Measurements from ENCODE around the gene FAT2.
"Not testable (repeated sequence)": the region's sequence is repeated elsewhere in the genome, so short reads cannot be mapped to it uniquely, and the experiment has no call there.

The FAT2 gene

GRCh38 chr5:151580858-151581257 lies 10.3 kb downstream of the FAT2 start:
- DNase-seq (ENCODE audit: low read depth), result no peak

GRCh38 chr5:151580239-151580638 lies 10.9 kb downstream of the FAT2 start:
- DNase-seq (ENCODE audit: low read depth), result no peak

GRCh38 chr5:151579146-151579545 lies 12.0 kb downstream of the FAT2 start:
- DNase-seq (ENCODE audit: low read depth), result not testable (repeated sequence)

GRCh38 chr5:151578326-151579025 lies 12.7 kb downstream of the FAT2 start:
- no peak for DNase-seq (ENCODE audit: low read depth)

- DNase-seq (ENCODE audit: low read depth), result no peak
These were observed 13.6 kb downstream of the FAT2 start for GRCh38 chr5:151577566-151577965.

- no peak for DNase-seq (ENCODE audit: low read depth)
These were observed 16.6 kb downstream of the FAT2 start for GRCh38 chr5:151574444-151574996.

GRCh38 chr5:151572657-151573368 lies 18.3 kb downstream of the FAT2 start:
- DNase-seq (ENCODE audit: low read depth), result no peak

- no peak for DNase-seq (ENCODE audit: low read depth)
These were observed 19.6 kb downstream of the FAT2 start for GRCh38 chr5:151571270-151572173.

GRCh38 chr5:151570512-151571269 lies 20.4 kb downstream of the FAT2 start:
- no peak for DNase-seq (ENCODE audit: low read depth)

- no peak for DNase-seq (ENCODE audit: low read depth)
These were observed 21.1 kb downstream of the FAT2 start for GRCh38 chr5:151570058-151570457.

- no peak for DNase-seq (ENCODE audit: low read depth)
These were observed 21.7 kb downstream of the FAT2 start for GRCh38 chr5:151569132-151570046.

GRCh38 chr5:151568036-151568435 lies 23.1 kb downstream of the FAT2 start:
- no peak for DNase-seq (ENCODE audit: low read depth)

GRCh38 chr5:151565971-151566370 lies 25.2 kb downstream of the FAT2 start:
- DNase-seq (ENCODE audit: low read depth), result no peak

- DNase-seq (ENCODE audit: low read depth), result no peak
These were observed 29.0 kb downstream of the FAT2 start for GRCh38 chr5:151562019-151562707.

- DNase-seq (ENCODE audit: low read depth), result no peak
These were observed 33.2 kb downstream of the FAT2 start for GRCh38 chr5:151557951-151558350.

GRCh38 chr5:151557466-151557865 lies 33.7 kb downstream of the FAT2 start:
- DNase-seq (ENCODE audit: low read depth), result no peak

- no peak for DNase-seq (ENCODE audit: low read depth)
These were observed 34.3 kb downstream of the FAT2 start for GRCh38 chr5:151556806-151557205.

GRCh38 chr5:151555760-151556576 lies 35.2 kb downstream of the FAT2 start:
- no peak for DNase-seq (ENCODE audit: low read depth)

- DNase-seq (ENCODE audit: low read depth), result no peak
These were observed 37.4 kb downstream of the FAT2 start for GRCh38 chr5:151553695-151554094.

Measured in non-pigmented ciliary epithelial cell (primary cell).